Parathyroid adenoma (tissue), 2 donors: ENCODE measurements around the gene TECPR1.

Source experiments
- H2AFZ ChIP-seq: fragments of 300-600 bp; sonication (generic); one replicate; pipeline ENCODE4 v1.7.0; 2017; ENCODE audit warnings: antibody characterized with exemption, mild to moderate bottlenecking
- H3K27ac ChIP-seq: fragments of 300-600 bp; sonication (generic); one replicate; pipeline ENCODE4 v1.7.0; 2017
- H3K27me3 ChIP-seq: fragments of 300-600 bp; sonication (generic); one replicate; pipeline ENCODE4 v1.7.0; 2017; ENCODE audit warnings: low read length; ENCODE audit not compliant: control insufficient read depth, insufficient read depth
- H3K36me3 ChIP-seq: fragments of 300-600 bp; sonication (generic); one replicate; pipeline ENCODE4 v1.7.0; 2017; ENCODE audit warnings: low read length; ENCODE audit not compliant: control insufficient read depth, insufficient read depth
- H3K4me1 ChIP-seq: fragments of 300-600 bp; sonication (generic); one replicate; pipeline ENCODE4 v1.7.0; 2017; ENCODE audit warnings: control low read depth
- H3K4me2 ChIP-seq: fragments of 300-600 bp; sonication (generic); one replicate; pipeline ENCODE4 v1.7.0; 2017; ENCODE audit warnings: low read length
- H3K4me3 ChIP-seq: fragments of 300-600 bp; sonication (generic); one replicate; pipeline ENCODE4 v1.7.0; 2017; ENCODE audit warnings: low read depth, low read length
- H3K79me2 ChIP-seq: fragments of 300-600 bp; sonication (generic); one replicate; pipeline ENCODE4 v1.7.0; 2017; ENCODE audit warnings: control low read depth
- H3K9ac ChIP-seq: fragments of 300-600 bp; sonication (generic); one replicate; pipeline ENCODE4 v1.7.0; 2017; ENCODE audit warnings: mild to moderate bottlenecking
- H3K9me3 ChIP-seq: fragments of 300-600 bp; sonication (generic); one replicate; pipeline ENCODE4 v1.7.0; 2017; ENCODE audit warnings: low read length; ENCODE audit not compliant: control insufficient read depth
- CTCF ChIP-seq: fragments of 300-600 bp; sonication (generic); IDR thresholded peaks from one replicate; pipeline ENCODE4 v1.7.0; 2017; ENCODE audit warnings: antibody characterized with exemption, mild to moderate bottlenecking
- donor health status: primary hyperparathyroidism.

TECPR1 gene

GRCh38 chr7:98232799-98233198, 19.2 kb downstream of the TECPR1 start:
- Histone ChIP-seq H3K9ac (no peak overlapping the region), H3K36me3 (no peaks in the 10 kb centered on the region), H3K4me1 (no peaks in the 10 kb centered on the region), H3K79me2 (no peaks in the 10 kb centered on the region), H3K4me3 (no peak overlapping the region), H3K27me3 (no peaks in the 10 kb centered on the region), H3K4me2 (no peak overlapping the region), H3K27ac (no peak overlapping the region), H2AFZ (no peak overlapping the region), H3K9me3 (no peaks in the 10 kb centered on the region)
- no peak for TF ChIP-seq CTCF

DNA sequence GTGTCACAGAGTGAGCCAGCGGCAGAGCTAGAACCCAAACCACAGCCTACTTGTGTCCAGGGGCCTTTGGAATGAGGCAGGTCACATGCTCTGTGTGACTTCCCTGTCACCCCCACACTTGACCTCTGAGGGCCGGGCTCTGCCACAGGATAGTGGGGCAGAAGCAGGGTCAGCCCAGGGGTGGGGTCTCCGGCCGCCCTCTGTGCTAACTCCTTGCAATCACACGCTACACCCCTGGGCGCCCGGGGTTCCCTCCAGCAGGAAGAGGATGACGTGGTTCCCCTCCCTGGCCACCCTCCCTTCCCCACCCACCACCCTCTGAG, 19.8 kb downstream of the TECPR1 start:
- no peaks in the 10 kb centered on the region for H3K9me3 ChIP-seq
- no peaks in the 10 kb centered on the region for H3K4me1 ChIP-seq
- H3K4me2 ChIP-seq, result no peak overlapping the region
- no peaks in the 10 kb centered on the region for H3K27me3 ChIP-seq
- no peak overlapping the region for H3K27ac ChIP-seq
- H3K4me3 ChIP-seq, result no peak overlapping the region
- no peak overlapping the region for H3K9ac ChIP-seq
- H2AFZ ChIP-seq, result no peak overlapping the region
- TF ChIP-seq CTCF, result no peak
- no peaks in the 10 kb centered on the region for H3K79me2 ChIP-seq
- no peaks in the 10 kb centered on the region for H3K36me3 ChIP-seq

- Histone ChIP-seq H2AFZ (no peak overlapping the region), H3K9ac (no peak overlapping the region), H3K4me1 (no peaks in the 10 kb centered on the region), H3K27me3 (no peaks in the 10 kb centered on the region), H3K4me2 (no peak overlapping the region), H3K79me2 (no peaks in the 10 kb centered on the region), H3K27ac (no peak overlapping the region), H3K36me3 (no peaks in the 10 kb centered on the region), H3K4me3 (no peak overlapping the region), H3K9me3 (no peaks in the 10 kb centered on the region)
- no peak for TF ChIP-seq CTCF
These were observed 20.4 kb downstream of the TECPR1 start for GRCh38 chr7:98231493-98232262.

GRCh38 chr7:98230746-98231471, 21.1 kb downstream of the TECPR1 start:
- H3K36me3 ChIP-seq, result no peaks in the 10 kb centered on the region
- no peaks in the 10 kb centered on the region for H3K4me1 ChIP-seq
- no peak overlapping the region for H2AFZ ChIP-seq
- H3K4me3 ChIP-seq, result no peak overlapping the region
- no peak for TF ChIP-seq CTCF
- no peak overlapping the region for H3K9ac ChIP-seq
- no peak overlapping the region for H3K27ac ChIP-seq
- no peak overlapping the region for H3K4me2 ChIP-seq
- no peaks in the 10 kb centered on the region for H3K79me2 ChIP-seq
- H3K9me3 ChIP-seq, result no peaks in the 10 kb centered on the region
- no peaks in the 10 kb centered on the region for H3K27me3 ChIP-seq
